Loucy (cell line): ENCODE data around the gene TMEM187.

Source experiments
- CTCF ChIP-seq: fragments of 200-600 bp; sonication (generic); conservative IDR thresholded peaks from 2 replicates; pipeline ENCODE4 v1.5.1; 2014; ENCODE audit warnings: mild to moderate bottlenecking, antibody characterized with exemption, low read length
- EZH2phosphoT487 ChIP-seq: fragments of 200-600 bp; IDR thresholded peaks from 2 replicates; pipeline ENCODE4 v1.6.1; 2018; ENCODE audit warnings: antibody characterized with exemption, mild to moderate bottlenecking, moderate library complexity, borderline replicate concordance

- TF ChIP-seq CTCF (no peak), EZH2phosphoT487 (no peak)
Observed at GRCh38 chrX:154002215-154002719, 29.7 kb downstream of the TMEM187 start.
